Measurements from ENCODE around the gene KLB.
"Not testable (repeated sequence)": the region's sequence is repeated elsewhere in the genome, so short reads cannot be mapped to it uniquely, and the experiment has no call there.

KLB gene

GRCh38 chr4:39426728-39427127 lies 20.0 kb downstream of the KLB start:
- no peak for DNase-seq

- no peak for DNase-seq
These were observed 20.9 kb downstream of the KLB start for GRCh38 chr4:39427520-39428114.

DNA sequence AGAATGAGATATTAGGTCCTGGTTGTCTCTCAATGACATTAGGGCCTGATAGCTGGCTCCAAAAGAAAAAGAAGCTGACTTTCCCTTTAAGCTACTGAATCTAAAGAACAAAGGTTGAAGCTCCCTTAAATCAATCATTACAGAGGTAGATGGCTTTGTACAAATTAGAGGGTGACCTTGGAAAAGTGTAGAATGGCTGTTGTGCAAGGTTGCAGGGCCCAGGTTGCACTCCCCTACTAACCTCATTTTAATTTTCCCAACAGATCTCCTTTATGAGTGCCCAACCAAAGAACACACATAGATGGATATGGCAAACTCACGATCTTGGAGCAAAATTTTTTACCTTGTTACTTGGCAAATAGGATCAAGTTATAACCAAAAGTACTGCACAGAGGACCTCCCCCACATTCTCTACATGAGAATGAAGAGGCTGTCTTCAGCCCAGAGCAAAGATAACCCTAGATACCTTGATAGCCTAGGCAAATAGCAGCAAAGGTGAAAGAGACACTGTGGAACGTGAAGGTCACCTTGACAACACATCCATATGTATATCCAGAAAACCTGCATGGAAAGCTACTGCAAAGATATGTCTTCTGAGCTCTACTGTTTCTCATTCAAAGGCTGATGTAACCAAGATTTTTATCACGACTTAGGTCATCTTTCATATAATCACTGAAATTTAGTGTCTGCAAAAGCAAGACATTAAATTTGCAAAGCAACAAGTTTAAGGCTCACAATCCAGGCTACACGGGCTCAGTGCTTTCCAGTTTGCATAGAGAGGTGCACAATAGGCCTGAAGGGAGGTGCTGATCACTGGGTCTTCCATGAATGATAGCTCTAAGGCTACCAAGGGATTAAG lies 23.0 kb downstream of the KLB start:
- no peak for DNase-seq

GRCh38 chr4:39433878-39434492 lies 27.3 kb downstream of the KLB start:
- no peak for DNase-seq

- no peak for DNase-seq
These were observed 29.2 kb downstream of the KLB start for GRCh38 chr4:39435659-39436563.

GRCh38 chr4:39441593-39441992 lies 34.9 kb downstream of the KLB start:
- DNase-seq, result no peak

GRCh38 chr4:39442998-39443397 lies 36.3 kb downstream of the KLB start:
- no peak for DNase-seq

DNA sequence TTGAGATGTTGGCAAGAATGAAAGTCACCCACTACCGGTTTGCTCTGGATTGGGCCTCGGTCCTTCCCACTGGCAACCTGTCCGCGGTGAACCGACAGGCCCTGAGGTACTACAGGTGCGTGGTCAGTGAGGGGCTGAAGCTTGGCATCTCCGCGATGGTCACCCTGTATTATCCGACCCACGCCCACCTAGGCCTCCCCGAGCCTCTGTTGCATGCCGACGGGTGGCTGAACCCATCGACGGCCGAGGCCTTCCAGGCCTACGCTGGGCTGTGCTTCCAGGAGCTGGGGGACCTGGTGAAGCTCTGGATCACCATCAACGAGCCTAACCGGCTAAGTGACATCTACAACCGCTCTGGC lies 39.7 kb downstream of the KLB start:
- no peak for DNase-seq

DNA sequence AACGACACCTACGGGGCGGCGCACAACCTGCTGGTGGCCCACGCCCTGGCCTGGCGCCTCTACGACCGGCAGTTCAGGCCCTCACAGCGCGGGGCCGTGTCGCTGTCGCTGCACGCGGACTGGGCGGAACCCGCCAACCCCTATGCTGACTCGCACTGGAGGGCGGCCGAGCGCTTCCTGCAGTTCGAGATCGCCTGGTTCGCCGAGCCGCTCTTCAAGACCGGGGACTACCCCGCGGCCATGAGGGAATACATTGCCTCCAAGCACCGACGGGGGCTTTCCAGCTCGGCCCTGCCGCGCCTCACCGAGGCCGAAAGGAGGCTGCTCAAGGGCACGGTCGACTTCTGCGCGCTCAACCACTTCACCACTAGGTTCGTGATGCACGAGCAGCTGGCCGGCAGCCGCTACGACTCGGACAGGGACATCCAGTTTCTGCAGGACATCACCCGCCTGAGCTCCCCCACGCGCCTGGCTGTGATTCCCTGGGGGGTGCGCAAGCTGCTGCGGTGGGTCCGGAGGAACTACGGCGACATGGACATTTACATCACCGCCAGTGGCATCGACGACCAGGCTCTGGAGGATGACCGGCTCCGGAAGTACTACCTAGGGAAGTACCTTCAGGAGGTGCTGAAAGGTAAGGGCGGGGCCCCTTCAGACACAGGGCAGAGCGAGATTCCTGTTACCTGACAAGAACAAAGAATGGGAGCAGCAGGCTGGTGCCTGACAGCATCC lies 40.3 kb downstream of the KLB start:
- peak in 21 of 51 donors; percentile 4 to 43 (median 15) for DNase-seq

DNA sequence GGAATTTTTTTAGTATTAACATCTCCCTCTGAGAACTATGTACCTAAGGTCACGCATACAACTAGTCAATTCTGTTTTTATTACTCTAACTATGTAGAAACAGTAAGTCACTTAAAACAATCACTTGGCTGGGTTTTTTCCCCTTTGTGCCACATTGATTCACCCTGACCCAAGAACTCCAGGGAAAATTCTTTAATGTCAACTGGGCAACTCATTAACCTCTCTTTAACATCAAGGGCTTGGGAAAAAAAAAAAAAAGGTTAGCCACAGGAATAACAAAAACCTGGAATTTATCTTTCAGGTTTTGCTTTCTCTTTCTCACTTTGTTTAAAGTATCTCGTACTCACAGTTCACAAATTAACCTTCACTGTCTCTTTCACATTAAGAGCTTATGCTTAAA lies 43.9 kb downstream of the KLB start:
- no peak for DNase-seq

GRCh38 chr4:39451423-39452023 lies 44.8 kb downstream of the KLB start:
- DNase-seq, result no peak

DNA sequence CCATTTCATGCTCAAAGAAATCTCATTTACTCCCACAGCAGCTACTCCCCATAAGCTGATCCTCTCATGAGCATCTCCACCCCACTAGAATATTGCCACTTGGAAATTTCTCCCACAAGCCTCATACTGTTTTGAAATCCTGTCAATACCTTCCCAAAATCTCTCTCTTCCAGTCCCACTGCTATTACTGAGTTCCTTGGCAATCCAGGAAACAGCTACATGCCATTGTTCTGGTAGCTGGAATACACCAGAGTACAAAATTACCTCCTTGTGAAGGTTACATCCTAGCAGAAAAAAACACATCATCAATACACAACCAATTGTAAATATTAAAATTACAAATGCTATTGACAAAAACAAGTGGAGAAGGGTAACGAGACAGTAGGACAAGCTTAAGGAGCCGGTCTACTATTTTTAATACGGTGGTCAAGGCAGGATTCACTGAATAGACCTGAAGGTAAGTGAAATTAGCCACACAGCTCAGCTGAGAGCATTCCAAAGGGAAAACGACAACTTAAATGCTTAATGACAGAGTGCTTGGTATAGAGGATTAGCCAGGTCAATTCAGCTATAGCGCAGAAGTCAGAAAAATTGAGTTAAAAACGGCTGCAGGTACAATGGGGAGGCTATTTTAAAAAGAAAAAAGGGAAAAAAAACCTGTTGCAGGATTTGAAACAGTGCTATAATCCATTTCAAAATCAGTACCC lies 45.6 kb downstream of the KLB start:
- DNase-seq, result no peak

DNA sequence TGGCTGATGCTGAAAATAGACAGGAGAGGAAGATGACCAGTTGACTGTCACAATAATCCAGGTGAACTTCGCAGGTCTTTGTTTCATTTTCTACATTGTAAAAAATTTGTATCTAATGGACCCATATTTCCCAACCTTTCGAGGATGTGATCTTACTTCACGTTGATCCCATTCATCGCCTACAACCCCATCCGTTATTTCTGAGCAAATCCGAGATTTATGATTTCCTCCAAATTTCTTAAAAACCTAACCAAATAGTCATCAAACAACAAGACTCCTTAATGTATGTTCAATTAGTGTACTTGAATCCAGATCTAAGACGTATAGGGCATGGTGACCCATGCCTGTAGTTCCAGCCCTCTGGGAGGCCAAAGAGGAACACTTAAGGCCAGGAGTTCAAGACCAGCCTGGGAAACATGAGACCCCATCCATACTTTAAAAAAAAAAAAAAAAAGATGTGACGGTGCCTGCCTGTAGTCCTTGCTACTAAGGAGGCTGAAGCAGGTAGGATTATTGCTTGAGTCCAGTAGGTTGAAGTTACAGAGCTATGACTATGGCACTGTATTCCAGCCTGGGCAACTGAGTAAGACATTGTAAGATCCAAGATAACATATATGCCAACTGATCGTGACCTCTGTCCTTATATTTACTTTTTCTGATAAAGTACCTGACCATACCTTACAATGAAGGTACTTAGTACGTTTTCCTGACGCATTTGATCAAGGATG lies 46.3 kb downstream of the KLB start:
- no peak for DNase-seq

DNA sequence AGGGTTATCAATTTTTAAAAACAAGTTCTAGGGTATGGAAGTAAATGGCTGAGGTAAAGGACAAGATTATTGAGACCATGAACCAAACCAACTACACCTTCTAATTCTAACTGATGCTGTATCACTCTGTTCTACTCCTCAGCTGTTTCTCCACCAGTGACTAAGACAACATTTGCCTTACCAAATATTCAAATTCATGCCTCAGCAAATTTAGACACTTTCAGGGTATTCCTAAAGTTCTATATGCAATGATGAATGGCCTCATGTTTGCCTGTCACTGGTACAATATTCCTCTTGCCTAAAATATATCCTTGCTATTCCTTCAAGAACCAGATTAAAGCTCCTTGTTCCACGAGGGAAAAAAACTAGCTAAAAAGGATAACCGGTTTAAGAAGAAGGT lies 47.0 kb downstream of the KLB start:
- DNase-seq, result no peak

DNA sequence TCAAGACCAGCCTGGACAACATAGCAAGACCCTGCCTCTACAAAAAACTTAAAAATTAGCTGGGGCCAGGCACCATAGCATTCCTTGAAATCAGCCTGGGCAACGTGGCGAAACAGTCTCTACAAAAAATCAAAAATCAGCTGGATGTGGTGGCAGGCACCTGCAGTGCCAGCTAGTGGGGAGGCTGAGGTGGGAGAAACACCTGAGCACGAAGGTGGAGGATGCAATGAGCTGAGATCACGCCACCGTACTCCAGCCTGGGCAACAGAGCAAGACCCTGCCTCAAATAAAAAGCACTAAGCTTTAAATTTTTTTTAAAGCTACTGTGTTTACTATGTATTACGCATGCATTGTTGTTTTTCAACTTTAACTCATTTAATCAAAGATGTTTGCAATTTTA lies 48.8 kb downstream of the KLB start:
- no peak for DNase-seq

- DNase-seq, result no peak
These were observed 50.4 kb downstream of the KLB start for GRCh38 chr4:39456946-39457763.

- not testable (repeated sequence) for DNase-seq
These were observed 51.4 kb downstream of the KLB start for GRCh38 chr4:39458161-39458504.

DNA sequence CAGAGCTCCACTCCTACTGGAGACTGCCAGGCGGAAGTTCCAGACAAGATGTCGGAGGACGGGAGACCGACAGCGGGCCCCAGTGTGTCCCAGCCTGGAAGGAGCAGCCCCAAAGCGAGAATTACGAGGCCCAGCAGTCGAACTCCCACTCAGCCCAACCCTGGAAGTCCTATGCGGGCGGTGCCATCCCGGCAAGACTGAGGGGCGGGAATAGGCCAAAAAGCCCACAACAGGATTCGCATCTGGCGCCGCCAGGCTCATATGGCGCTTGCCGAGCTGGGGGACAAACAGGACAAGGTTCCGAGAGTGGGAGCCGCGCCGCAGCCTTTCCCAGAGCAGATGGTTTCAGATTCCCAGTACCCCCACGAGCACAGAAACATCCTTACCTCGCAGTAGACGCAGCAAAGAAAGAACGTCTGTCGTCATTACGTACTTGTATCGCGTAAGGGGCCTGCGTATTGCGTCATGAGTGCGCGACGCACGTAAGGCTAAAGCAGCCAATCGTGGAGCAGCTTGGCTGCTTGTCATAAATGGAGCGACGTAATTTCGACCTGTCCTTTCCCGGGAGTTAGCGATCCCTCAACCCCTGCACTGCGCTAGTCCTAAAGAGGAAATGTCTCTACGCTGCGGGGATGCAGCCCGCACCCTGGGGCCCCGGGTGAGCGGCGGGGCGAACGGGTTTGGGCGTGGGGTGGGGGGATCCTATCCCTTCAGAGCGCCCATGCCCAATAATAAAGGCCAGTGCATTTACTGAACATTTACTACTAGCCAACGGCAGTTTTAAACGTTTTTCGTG lies 52.0 kb downstream of the KLB start, which contains the start of the genes LIAS and RPL9:
LIAS (plus strand) TSS at position 552 of the 796 bp plus-strand sequence; CDS start at position 614, 62 bp downstream.
RPL9 (minus strand) TSS at position 418 of the 796 bp plus-strand sequence. CDS start 483 bp downstream, outside the sequence.
- peak; percentile 65 to 98 (median 85) for DNase-seq

Measured in hypothalamus (tissue), 51 donors.